A549 (cell line): ENCODE results near the gene ZFHX3. TPM values are rescaled to one million over a fixed set of nuclear protein-coding genes. Genes with fewer than 3 reads are reported as not detected.

ENCODE experiments used
- ATAC-seq, 2 experiments: fragments of 200-7000 bp in 1 of 2; fragments of >200 bp in 1 of 2; cut with Nextera tagmentation in 1 of 2; cut with Tn5 transposase in 1 of 2; 3 replicates each; pipeline versions ENCODE4 v1.8.0 to v1.9.1; 2018 to 2020; ENCODE audit warnings: mild to moderate bottlenecking in 1 of 2, moderate library complexity in 1 of 2
- CTCF ChIA-PET: fragments of 300-600 bp; sonication (Branson Sonifier 250); formaldehyde crosslinking; extraction: SDS; loops from one replicate; lab custom pipeline; 2021; ENCODE audit warnings: antibody characterized with exemption, inconsistent platforms; lab: Yijun Ruan, JAX
- POLR2A ChIA-PET: fragments of 350-600 bp; formaldehyde crosslinking; extraction: SDS; loops from one replicate; lab custom pipeline; 2021; ENCODE audit warnings: antibody characterized with exemption, inconsistent platforms; lab: Yijun Ruan, JAX
- DNase-seq, 2 experiments: peaks; one replicate each; pipeline versions ENCODE4 v3.0.0 to v3.0.0-alpha.2; 2011 to 2016; ENCODE audit warnings: low read depth in 1 of 2, low spot score in 1 of 2
- FAIRE-seq: peaks from 2 replicates; lab custom pipeline; 2011; peaks lifted over from hg19 to GRCh38; lab: Jason Lieb, UNC
- H3K27ac ChIP-seq, 2 experiments: fragments of >200 bp; sonication (Bioruptor Twin); formaldehyde crosslinking; 3 replicates each; pipeline ENCODE4 v1.5.1; 2016 to 2017
- H3K4me1 ChIP-seq: fragments of >200 bp; sonication (Bioruptor Twin); formaldehyde crosslinking; 3 replicates; pipeline ENCODE4 v1.6.1; 2016
- H3K4me2 ChIP-seq: fragments of >200 bp; sonication (Bioruptor Twin); formaldehyde crosslinking; 3 replicates; pipeline ENCODE4 v1.6.1; 2016
- H3K4me3 ChIP-seq: fragments of >200 bp; sonication (Bioruptor Twin); formaldehyde crosslinking; 3 replicates; pipeline ENCODE4 v1.5.1; 2016
- H3K9me3 ChIP-seq: fragments of >200 bp; sonication (Bioruptor Twin); formaldehyde crosslinking; 3 replicates; pipeline ENCODE4 v1.6.1; 2016
- BHLHE40 ChIP-seq: IDR thresholded peaks from 2 replicates; pipeline ENCODE4 v1.6.1; 2012; ENCODE audit warnings: low read depth, low read length, inconsistent platforms
- CBX8 ChIP-seq: fragments of 200-600 bp; sonication (generic); IDR thresholded peaks from 2 replicates; pipeline ENCODE4 v1.6.1; 2016
- ESRRA ChIP-seq: fragments of 150-350 bp; IDR thresholded peaks from 2 replicates; pipeline ENCODE4 v1.6.1; 2014; ENCODE audit warnings: mild to moderate bottlenecking, low read length, borderline replicate concordance
- GATA3 ChIP-seq: IDR thresholded peaks from 2 replicates; pipeline ENCODE4 v1.6.1; 2012; ENCODE audit warnings: borderline replicate concordance
- HEYL ChIP-seq: fragments of 250-450 bp; sonication (Bioruptor Pico); IDR thresholded peaks from 2 replicates; pipeline ENCODE4 v1.8.0; 2021; ENCODE audit warnings: mild to moderate bottlenecking, moderate library complexity
- JUN ChIP-seq, 2 experiments: fragments of >200 bp; sonication (Bioruptor Twin); formaldehyde crosslinking; IDR thresholded peaks; 2 replicates in 1 of 2; 3 replicates in 1 of 2; pipeline ENCODE4 v1.6.1; 2016 to 2017
- JUNB ChIP-seq: fragments of >200 bp; sonication (Bioruptor Twin); formaldehyde crosslinking; IDR thresholded peaks from 2 replicates; pipeline ENCODE4 v1.6.1; 2016
- MYC ChIP-seq: IDR thresholded peaks from 2 replicates; pipeline ENCODE4 v1.6.1; 2012; ENCODE audit warnings: mild to moderate bottlenecking, inconsistent platforms, low read length, improper control_type of control experiment, borderline replicate concordance
- NFE2L2 ChIP-seq: fragments of 150-350 bp; conservative IDR thresholded peaks from 2 replicates; pipeline ENCODE4 v1.6.1; 2014; ENCODE audit warnings: low read length
- POLR2A ChIP-seq: IDR thresholded peaks from 2 replicates; pipeline ENCODE4 v1.6.1; 2012; ENCODE audit warnings: mild to moderate bottlenecking, low read length
- POLR2AphosphoS2 ChIP-seq: conservative IDR thresholded peaks from 2 replicates; pipeline ENCODE4 v1.6.1; 2012; ENCODE audit warnings: low read length, improper control_type of control experiment, inconsistent platforms
- RAD21 ChIP-seq, 2 experiments: fragments of >200 bp in 1 of 2; sonication (Bioruptor Twin) in 1 of 2; formaldehyde crosslinking in 1 of 2; IDR thresholded peaks in 1 of 2; conservative IDR thresholded peaks in 1 of 2; 2 replicates in 1 of 2; 3 replicates in 1 of 2; pipeline ENCODE4 v1.6.1; 2012 to 2018; ENCODE audit warnings: inconsistent platforms in 1 of 2
- RCOR1 ChIP-seq: fragments of 150-350 bp; IDR thresholded peaks from 2 replicates; pipeline ENCODE4 v1.6.1; 2014; ENCODE audit warnings: antibody characterized with exemption, low read length, low read depth
- RFX5 ChIP-seq: fragments of 450-650 bp; IDR thresholded peaks from 2 replicates; pipeline ENCODE4 v1.7.1; 2014; ENCODE audit warnings: antibody characterized with exemption, mild to moderate bottlenecking, moderate library complexity
- SREBF2 ChIP-seq: fragments of 450-650 bp; IDR thresholded peaks from 2 replicates; pipeline ENCODE4 v1.6.1; 2014; ENCODE audit warnings: mild to moderate bottlenecking, moderate library complexity
- TFCP2L1 ChIP-seq: fragments of 250-450 bp; sonication (Bioruptor Pico); IDR thresholded peaks from 2 replicates; pipeline ENCODE4 v1.5.0; 2021; ENCODE audit warnings: mild to moderate bottlenecking
- WGBS: methylation state at CpG from one replicate; pipeline ENCODE4 v1.1.6; 2017; ENCODE audit errors: missing lambda C conversion rate; 5-methylcytosine and 5-hydroxymethylcytosine counted together
- polyA plus RNA-seq, 4 experiments: library from polyadenylated mRNA; depleted of rRNA in 3 of 4; stranded (reverse); fragments of >200 nt; fragmentation: RNase III in 1 of 4; extraction: RNeasy Plus Mini Kit Qiagen cat#74134 plus additional on column Dnase treatment in 1 of 4; gene quantifications; 2 replicates in 3 of 4; 3 replicates in 1 of 4; pipeline ENCODE4 v1.2.3, GENCODE V29; 2011 to 2017
- TF ChIP-seq, protein P1 (sequence below): fragments of 200-600 bp; sonication (generic); IDR thresholded peaks from 2 replicates; pipeline ENCODE4 v1.6.1; 2016; ENCODE audit warnings: antibody characterized with exemption, mild to moderate bottlenecking, moderate library complexity
- TF ChIP-seq, protein P2 (sequence below): IDR thresholded peaks from 2 replicates; pipeline ENCODE4 v1.6.1; 2012; ENCODE audit warnings: low read depth, borderline replicate concordance
- TF ChIP-seq, protein P3 (sequence below): IDR thresholded peaks from 2 replicates; pipeline ENCODE4 v1.6.1; 2012
- TF ChIP-seq, protein P4 (sequence below): fragments of >200 bp; sonication (Bioruptor Twin); formaldehyde crosslinking; IDR thresholded peaks from 3 replicates; pipeline ENCODE4 v1.6.1; 2016

ZFHX3 gene
- polyA plus RNA-seq, 2 of the 4 experiments (the other 2 are of a cell fraction) = 3.9 to 6.5 TPM

DNA sequence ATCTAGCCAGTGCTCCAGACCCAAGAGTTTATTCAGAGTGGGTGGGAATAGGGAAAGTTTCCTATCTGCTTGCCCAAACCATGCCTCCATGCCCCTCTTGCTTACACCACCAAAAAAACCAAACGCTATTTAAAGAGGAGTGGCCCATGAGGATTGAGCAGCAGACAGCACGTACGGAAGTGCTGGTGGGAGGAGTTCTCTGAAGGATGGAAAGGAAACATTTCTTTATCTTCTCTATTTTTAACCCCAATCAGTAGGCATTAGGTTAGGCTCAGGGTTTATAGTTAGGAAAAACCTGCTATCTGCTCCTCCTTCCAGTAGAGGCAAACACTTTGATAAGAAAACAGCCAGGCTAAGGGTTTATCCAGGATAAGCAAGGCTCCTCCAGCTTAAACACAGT, 235.3 kb downstream of the ZFHX3 start:
- 95% methylated on average over 3 of the region's 3 CpGs for WGBS
- Histone ChIP-seq H3K4me2 (no peak overlapping the region), H3K27ac (no peak overlapping the region), H3K4me3 (no peak overlapping the region), H3K4me1 (peaks cover 20% of the 10 kb centered on the region), H3K9me3 (no peaks in the 10 kb centered on the region)
- ATAC-seq = no peak
- POLR2A ChIA-PET = no interaction called here
- DNase-seq = no peak
- no peak for TF ChIP-seq CBX8
- no peak for TF ChIP-seq RFX5
- TF ChIP-seq, protein P1, sequence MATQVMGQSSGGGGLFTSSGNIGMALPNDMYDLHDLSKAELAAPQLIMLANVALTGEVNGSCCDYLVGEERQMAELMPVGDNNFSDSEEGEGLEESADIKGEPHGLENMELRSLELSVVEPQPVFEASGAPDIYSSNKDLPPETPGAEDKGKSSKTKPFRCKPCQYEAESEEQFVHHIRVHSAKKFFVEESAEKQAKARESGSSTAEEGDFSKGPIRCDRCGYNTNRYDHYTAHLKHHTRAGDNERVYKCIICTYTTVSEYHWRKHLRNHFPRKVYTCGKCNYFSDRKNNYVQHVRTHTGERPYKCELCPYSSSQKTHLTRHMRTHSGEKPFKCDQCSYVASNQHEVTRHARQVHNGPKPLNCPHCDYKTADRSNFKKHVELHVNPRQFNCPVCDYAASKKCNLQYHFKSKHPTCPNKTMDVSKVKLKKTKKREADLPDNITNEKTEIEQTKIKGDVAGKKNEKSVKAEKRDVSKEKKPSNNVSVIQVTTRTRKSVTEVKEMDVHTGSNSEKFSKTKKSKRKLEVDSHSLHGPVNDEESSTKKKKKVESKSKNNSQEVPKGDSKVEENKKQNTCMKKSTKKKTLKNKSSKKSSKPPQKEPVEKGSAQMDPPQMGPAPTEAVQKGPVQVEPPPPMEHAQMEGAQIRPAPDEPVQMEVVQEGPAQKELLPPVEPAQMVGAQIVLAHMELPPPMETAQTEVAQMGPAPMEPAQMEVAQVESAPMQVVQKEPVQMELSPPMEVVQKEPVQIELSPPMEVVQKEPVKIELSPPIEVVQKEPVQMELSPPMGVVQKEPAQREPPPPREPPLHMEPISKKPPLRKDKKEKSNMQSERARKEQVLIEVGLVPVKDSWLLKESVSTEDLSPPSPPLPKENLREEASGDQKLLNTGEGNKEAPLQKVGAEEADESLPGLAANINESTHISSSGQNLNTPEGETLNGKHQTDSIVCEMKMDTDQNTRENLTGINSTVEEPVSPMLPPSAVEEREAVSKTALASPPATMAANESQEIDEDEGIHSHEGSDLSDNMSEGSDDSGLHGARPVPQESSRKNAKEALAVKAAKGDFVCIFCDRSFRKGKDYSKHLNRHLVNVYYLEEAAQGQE = no peak
- TF ChIP-seq TFCP2L1 (CRISPR knock-in tag) = no peak
- TF ChIP-seq BHLHE40 = no peak
- no peak for TF ChIP-seq MYC
- TF ChIP-seq NFE2L2 = no peak
- TF ChIP-seq, protein P2, sequence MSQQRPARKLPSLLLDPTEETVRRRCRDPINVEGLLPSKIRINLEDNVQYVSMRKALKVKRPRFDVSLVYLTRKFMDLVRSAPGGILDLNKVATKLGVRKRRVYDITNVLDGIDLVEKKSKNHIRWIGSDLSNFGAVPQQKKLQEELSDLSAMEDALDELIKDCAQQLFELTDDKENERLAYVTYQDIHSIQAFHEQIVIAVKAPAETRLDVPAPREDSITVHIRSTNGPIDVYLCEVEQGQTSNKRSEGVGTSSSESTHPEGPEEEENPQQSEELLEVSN = no peak
- no peak for TF ChIP-seq JUNB
- no peak for TF ChIP-seq POLR2AphosphoS2
- no peak for TF ChIP-seq JUN (IDR thresholded peaks at IDR 0.05)
- no peak for TF ChIP-seq RAD21 (conservative IDR thresholded peaks at IDR 0.05 in 1 of 2, IDR thresholded peaks at IDR 0.05 in 1 of 2)
- no peak for FAIRE-seq
- CTCF ChIA-PET = interaction anchor here (1.3 kb wide), 1 partner anchor 20 kb away, joined by 3 read pairs; no protein-coding TSS in a partner anchor

DNA sequence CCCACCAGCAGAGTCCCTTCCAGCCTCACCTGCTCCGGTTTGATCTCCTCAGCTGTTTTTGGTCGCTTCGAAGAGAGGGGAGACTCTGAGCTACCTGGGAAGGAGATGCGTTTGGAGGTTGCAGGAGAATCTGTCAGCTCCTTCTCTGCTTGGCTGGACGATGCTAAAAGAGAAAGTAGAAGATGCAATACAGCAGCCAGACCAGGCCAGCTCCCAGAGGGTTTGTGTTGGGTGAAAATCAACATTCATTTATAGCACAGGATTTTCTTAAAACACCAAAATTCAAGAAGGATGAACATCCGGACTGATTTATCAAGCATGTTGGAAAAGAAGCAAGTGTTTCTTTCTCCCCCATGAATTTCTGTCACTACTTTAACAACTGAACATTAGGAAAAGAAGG, 236.1 kb downstream of the ZFHX3 start:
- H3K27ac ChIP-seq = no peak overlapping the region
- H3K4me1 ChIP-seq = peaks cover 20% of the 10 kb centered on the region
- ChIA-PET POLR2A (no interaction called here), CTCF (interaction anchor here (1.3 kb wide), 1 partner anchor 20 kb away, joined by 3 read pairs; no protein-coding TSS in a partner anchor)
- FAIRE-seq (no peak), ATAC-seq (no peak), DNase-seq (no peak)
- no peak overlapping the region for H3K4me3 ChIP-seq
- no peaks in the 10 kb centered on the region for H3K9me3 ChIP-seq
- 94% methylated on average over 6 of the region's 6 CpGs for WGBS
- H3K4me2 ChIP-seq = no peak overlapping the region
- TF ChIP-seq, protein P3, sequence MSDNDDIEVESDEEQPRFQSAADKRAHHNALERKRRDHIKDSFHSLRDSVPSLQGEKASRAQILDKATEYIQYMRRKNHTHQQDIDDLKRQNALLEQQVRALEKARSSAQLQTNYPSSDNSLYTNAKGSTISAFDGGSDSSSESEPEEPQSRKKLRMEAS = no peak
- TF ChIP-seq ESRRA = no peak
- TF ChIP-seq GATA3 = no peak
- TF ChIP-seq SREBF2 = no peak
- TF ChIP-seq RCOR1 = no peak
- no peak for TF ChIP-seq TFCP2L1 (CRISPR knock-in tag)
- TF ChIP-seq HEYL (CRISPR knock-in tag) = no peak
- TF ChIP-seq RFX5 = no peak
- no peak for TF ChIP-seq POLR2A
- TF ChIP-seq JUN (IDR thresholded peaks at IDR 0.05) = no peak
- TF ChIP-seq, protein P4, sequence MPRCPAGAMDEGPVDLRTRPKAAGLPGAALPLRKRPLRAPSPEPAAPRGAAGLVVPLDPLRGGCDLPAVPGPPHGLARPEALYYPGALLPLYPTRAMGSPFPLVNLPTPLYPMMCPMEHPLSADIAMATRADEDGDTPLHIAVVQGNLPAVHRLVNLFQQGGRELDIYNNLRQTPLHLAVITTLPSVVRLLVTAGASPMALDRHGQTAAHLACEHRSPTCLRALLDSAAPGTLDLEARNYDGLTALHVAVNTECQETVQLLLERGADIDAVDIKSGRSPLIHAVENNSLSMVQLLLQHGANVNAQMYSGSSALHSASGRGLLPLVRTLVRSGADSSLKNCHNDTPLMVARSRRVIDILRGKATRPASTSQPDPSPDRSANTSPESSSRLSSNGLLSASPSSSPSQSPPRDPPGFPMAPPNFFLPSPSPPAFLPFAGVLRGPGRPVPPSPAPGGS = no peak
